CD4-positive, alpha-beta T cell treated with Interleukin-17A for 4 hours (primary cell): ENCODE measurements around the gene COX10.

Experiments used
- DNase-seq: peaks from one replicate; pipeline ENCODE4 v3.0.0-alpha.2; 2020; ENCODE audit warnings: mixed read lengths

COX10 gene

GRCh38 chr17:14072881-14073280 lies 3.6 kb downstream of the COX10 start:
- DNase-seq: no peak

GRCh38 chr17:14078027-14078426 lies 8.7 kb downstream of the COX10 start:
- no peak for DNase-seq

DNA sequence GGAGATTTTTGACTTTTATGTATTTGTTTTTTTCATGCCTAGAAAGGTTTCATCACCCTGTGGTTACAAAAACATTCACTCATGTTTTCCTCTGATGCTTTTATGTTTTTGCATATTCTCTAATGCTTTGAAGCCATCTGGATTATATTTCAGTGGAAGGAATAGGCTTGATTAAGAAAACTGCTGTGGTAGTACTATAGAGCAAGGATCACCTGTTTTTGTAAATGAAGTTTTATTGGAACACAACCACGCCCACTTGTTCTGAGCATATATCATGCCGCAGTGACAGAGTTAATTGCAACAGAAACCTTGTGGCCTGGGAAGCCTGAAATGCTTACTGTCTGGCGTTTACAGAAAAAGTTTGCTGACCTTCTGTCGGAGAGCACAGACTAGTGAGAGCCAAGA lies 11.5 kb downstream of the COX10 start:
- DNase-seq: no peak

DNA sequence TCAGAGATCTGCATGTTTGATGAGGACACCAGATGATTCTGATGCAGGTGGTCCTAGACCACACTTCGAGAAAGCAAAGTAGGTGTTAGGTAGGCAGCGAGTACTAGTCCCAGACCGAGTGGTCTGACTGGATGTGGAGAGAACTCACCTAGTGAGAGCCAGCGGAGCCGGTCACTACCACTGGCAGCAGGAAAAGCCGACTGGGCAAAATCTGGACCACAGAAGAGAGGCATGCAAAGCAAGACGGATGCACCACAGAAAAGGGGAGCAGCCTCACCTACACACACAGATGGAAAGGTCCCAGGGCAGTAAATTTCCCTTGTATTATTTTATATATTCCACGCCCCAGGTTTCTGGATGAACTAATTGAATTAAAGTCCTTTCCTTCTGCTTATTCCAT lies 13.5 kb downstream of the COX10 start:
- DNase-seq: no peak

DNA sequence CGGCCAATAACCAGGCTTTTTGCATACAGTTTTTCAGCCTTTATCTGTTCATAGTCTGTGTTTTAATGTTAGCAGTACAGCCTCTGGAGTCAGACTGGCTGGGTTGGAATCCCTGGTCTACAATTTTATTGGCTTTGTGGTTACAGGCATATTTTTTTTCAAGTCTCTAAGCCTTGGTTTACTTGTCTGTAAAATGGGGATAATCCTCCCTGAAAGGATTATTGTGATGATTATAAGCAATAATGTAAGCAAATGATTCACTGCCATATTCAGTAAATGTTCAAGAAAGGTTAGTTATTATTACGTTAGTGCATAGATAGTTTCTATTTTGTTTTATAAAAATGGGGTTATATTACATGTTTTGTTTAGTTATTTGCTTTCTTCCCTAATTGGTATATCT lies 15.7 kb downstream of the COX10 start:
- DNase-seq: no peak

- no peak for DNase-seq
Measured at GRCh38 chr17:14086189-14086588, 16.9 kb downstream of the COX10 start.

- DNase-seq: no peak
Measured at GRCh38 chr17:14089179-14089578, 19.9 kb downstream of the COX10 start.

DNA sequence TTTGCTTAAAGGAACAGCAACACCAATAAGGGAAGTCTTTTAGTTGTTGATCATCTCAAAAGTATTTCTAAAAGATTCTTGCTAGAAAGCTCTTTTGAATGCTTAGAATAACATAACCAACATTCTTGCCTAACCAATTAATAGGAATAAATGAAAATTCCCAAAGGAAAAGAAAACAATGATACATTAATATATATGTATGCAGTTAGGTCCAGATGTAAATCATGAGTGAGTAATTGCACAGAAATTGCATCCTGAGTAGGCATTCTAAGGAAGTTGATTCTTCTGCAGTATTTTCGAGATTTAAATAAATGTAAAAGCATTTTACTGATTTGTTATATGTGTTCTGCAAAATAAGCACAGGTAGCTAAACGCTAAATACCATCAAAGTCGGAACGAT lies 22.1 kb downstream of the COX10 start:
- DNase-seq: no peak

DNA sequence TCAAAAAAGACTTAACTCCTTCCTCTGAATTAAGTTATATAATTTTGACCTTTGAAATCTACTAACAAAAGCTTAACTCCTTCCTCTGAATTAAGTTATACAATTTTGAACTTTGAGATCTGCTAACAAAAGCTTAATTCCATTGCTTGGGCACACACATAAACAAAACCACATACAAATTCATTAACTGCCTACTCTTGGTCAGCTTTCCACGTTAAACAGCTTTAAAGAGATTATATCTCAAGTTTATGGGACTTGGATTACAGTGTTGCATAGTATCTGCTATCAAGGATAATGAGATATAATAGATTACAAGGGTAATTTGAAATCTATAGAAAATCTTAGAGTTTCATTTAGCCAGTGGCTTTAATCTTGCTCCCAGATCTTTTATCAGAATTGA lies 23.5 kb downstream of the COX10 start:
- no peak for DNase-seq

- DNase-seq: no peak
Measured at GRCh38 chr17:14094676-14095601, 25.6 kb downstream of the COX10 start.

DNA sequence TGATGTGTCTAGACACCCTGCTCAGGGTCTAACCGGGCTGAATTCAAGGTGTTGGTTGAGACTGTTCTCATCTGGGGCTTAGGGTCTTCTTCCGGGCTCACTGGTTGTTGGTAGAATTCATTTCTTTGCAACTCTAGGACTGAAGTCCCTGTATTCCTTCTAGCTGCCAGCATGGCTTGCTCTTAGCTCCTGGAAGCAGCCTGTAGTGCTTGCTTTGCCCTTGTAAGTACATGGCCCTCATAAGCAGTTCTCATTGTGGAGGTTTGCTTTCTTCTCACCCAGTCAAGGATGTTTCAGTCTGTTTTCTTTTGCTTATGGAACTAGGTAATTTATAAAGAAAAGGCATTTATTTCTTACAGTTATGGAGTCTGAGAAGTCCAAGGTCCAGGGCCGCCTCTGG lies 26.3 kb downstream of the COX10 start:
- DNase-seq: no peak

DNA sequence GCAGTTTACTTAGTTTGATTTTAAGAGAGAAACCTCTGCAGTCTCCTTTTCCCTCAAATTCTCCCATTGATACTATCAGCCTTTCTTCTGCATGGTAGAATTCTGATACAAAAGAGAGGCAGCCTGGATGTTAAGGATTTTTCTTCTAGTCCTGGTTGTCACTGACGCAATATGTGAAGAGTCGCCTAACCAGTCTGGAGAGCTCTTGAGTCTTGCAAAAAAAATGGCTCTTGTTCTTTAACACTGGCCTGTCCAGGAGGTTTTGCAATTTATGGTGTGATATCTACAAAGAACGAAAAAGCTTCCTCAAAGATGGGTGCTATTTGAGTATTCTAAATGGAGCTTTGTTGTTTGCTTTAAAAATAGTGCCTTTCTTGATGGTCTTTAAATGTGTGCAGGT lies 28.9 kb downstream of the COX10 start:
- DNase-seq: no peak

GRCh38 chr17:14101976-14102375 lies 32.7 kb downstream of the COX10 start:
- DNase-seq: no peak

- DNase-seq: no peak
Measured at GRCh38 chr17:14103836-14104235, 34.5 kb downstream of the COX10 start.

- DNase-seq: no peak
Measured at GRCh38 chr17:14104734-14105133, 35.4 kb downstream of the COX10 start.

DNA sequence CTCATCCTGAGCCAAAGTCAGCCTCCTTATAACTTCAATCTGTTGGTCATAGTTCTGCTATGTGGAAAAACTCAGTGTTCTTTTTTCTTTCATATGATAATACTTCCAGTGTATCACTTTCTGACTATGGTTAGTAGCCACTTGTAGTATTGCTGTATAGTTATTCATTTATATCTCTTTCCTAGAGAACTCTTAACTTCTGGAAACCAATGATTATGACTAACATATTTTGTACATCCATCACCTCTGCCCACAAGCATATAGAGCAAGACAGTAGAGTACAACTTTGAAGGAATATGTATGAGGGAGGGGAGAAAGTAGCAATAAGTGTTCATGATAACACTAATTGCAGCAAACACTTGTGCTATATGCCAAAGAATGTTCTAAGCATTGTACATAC lies 38.6 kb downstream of the COX10 start:
- no peak for DNase-seq

DNA sequence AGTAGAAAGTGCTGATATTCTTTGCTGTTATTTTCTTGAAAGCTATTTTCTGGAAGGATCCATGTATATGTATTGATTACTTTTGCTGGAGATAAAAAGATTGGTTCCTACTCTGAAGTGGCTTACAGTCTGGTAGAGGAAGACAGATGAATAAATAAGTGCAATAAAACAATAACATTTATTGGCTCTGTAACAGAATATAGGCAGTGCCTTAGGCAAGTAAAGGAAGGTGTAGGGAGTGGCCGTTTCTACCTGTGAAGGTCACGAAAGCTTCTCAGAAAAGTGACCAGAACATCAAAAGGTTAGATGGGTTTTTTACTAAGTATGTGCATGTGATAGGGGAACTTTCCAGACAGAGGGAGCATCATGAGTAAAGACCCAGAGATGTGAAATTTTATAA lies 43.1 kb downstream of the COX10 start:
- no peak for DNase-seq

DNA sequence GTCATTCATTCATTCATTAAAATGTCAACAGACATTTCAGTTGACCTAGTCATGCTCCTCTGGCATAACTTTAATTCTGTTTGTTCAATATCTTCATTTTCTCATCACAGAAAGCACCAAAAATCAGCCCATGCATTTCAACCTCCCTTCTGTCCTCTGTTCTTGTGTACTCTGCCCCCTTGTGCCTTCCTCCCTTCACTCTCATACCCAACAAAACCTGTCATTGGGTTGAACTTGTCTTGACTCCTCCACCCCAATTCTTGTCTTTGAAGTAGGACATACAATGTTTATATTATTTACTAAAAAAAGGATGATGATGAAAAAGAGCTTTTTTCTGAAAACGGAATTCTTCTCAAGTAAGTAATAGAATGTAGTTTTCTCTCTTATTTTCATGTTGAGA lies 43.8 kb downstream of the COX10 start:
- no peak for DNase-seq

GRCh38 chr17:14116263-14117024 lies 47.1 kb downstream of the COX10 start:
- no peak for DNase-seq

GRCh38 chr17:14118951-14119350 lies 49.6 kb downstream of the COX10 start:
- DNase-seq: no peak

- DNase-seq: no peak
Measured at GRCh38 chr17:14119546-14119945, 50.2 kb downstream of the COX10 start.

DNA sequence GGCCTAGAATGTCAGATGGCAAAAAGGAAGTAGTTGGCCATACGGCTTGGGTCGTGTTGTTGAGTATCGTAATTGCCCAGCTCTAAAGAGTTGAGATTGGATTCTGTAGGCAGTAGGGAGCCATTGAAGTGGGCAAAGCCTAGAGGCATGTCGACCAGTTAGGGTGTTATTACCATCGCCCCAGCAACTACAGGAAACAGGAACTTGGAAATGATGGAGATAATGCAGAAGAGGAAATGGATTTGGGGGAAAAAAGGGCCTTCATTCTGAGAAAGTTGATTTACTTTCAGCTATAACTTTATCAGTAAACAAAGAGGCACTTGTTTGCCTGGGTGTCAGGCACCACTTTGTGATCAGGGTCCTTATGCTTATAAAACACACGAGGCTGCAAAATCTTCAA lies 52.6 kb downstream of the COX10 start:
- DNase-seq: no peak

DNA sequence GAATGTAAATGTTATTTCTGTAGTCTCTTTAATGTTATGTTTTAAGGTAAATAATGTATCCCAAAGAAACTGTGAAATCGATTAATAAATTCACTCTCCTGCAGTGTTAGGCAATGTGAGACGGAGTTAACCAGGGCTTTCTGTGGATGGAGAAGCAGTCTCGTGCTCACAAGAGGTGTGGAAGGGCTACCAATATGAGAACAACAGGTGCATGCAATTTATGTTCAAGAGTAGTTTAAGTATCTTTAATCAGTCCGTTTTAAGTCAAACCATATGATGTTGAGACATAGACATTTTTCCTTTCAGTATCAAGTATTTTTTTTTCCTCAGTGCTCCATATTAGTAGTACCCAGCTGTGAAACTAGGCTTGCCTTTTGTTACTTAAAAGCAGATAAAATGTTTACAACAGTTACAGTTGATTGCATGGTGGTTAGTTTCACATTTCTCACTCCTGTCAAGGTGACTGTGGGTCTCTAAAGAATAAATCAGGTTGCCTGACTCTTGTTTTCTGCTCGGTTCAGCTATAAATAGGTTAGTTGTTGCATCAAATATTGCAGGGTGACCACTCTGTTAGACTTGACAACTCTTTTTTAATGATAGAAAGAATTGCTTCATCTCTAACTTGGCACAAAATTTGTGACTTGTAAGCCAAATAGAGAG lies 54.4 kb downstream of the COX10 start:
- no peak for DNase-seq

GRCh38 chr17:14124854-14125253 lies 55.5 kb downstream of the COX10 start:
- DNase-seq: no peak
